OCI-LY7 (cell line): ENCODE results near the gene TRMT1.

Source experiments
- EZH2phosphoT487 ChIP-seq: fragments of 200-600 bp; sonication (generic); IDR thresholded peaks from 2 replicates; pipeline ENCODE4 v1.6.1; 2018; ENCODE audit warnings: low read depth, borderline replicate concordance, mild to moderate bottlenecking, mixed run types, antibody characterized with exemption, low read length, moderate library complexity, mixed read lengths
- TF ChIP-seq, protein P1 (sequence below): fragments of 200-600 bp; sonication (generic); conservative IDR thresholded peaks from 2 replicates; pipeline ENCODE4 v1.5.1; 2014; ENCODE audit warnings: mild to moderate bottlenecking, antibody characterized with exemption, low read length, moderate library complexity, mixed read lengths

DNA sequence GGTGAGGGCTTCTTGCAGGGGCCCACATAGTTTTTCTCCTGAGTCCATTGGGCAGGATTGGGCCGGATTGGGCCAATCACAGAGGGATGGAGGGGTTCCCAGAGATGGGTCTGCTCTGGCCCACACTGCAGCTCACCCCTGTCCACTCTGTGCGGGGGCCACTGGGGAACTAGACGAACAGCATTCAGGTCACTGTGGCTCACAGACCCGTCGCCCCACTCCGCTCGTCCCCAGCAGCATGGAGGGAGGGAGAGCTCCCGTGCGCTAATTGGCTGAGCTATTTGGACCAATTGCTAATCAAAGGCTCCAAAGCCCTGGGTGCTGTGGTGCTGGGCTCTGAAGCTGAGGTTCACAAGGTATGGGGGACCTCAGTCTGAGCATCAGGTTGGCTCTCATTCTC, 12.8 kb upstream of the TRMT1 start:
- TF ChIP-seq, protein P1, sequence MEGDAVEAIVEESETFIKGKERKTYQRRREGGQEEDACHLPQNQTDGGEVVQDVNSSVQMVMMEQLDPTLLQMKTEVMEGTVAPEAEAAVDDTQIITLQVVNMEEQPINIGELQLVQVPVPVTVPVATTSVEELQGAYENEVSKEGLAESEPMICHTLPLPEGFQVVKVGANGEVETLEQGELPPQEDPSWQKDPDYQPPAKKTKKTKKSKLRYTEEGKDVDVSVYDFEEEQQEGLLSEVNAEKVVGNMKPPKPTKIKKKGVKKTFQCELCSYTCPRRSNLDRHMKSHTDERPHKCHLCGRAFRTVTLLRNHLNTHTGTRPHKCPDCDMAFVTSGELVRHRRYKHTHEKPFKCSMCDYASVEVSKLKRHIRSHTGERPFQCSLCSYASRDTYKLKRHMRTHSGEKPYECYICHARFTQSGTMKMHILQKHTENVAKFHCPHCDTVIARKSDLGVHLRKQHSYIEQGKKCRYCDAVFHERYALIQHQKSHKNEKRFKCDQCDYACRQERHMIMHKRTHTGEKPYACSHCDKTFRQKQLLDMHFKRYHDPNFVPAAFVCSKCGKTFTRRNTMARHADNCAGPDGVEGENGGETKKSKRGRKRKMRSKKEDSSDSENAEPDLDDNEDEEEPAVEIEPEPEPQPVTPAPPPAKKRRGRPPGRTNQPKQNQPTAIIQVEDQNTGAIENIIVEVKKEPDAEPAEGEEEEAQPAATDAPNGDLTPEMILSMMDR, result no peak
- no peak for TF ChIP-seq EZH2phosphoT487
